Right lobe of liver (tissue), 6 donors: ENCODE results near the gene STX1A. TPM values are rescaled to one million over a fixed set of nuclear protein-coding genes. Genes with fewer than 3 reads are reported as not detected.

Experiments
- ATAC-seq, 4 donors: fragments of 200-7000 bp; cut with Tn5 transposase; one replicate each; pipeline ENCODE4 v1.9.1; 2020; ENCODE audit warnings: mild to moderate bottlenecking in 4 of 4, moderate library complexity in 4 of 4
- DNase-seq, 3 donors: peaks; one replicate each; pipeline ENCODE4 v3.0.0-alpha.2; 2020
- H3K27ac ChIP-seq, 3 donors: fragments of 200-600 bp; one replicate each; pipeline ENCODE4 v1.8.0; 2022
- H3K27me3 ChIP-seq, 2 donors: fragments of 200-600 bp; one replicate each; pipeline ENCODE4 v1.8.0; 2022
- H3K36me3 ChIP-seq, 4 donors: fragments of 200-600 bp; sonication (generic) in 1 of 4; one replicate each; pipeline versions ENCODE4 v1.5.1 to v1.8.0; 2017 to 2022; ENCODE audit warnings: control low read depth in 1 of 4
- H3K4me1 ChIP-seq, 4 donors: fragments of 200-600 bp; sonication (generic) in 1 of 4; one replicate each; pipeline versions ENCODE4 v1.5.1 to v1.8.0; 2017 to 2022; ENCODE audit warnings: control low read depth in 1 of 4
- H3K4me3 ChIP-seq, 3 donors: fragments of 200-600 bp; one replicate each; pipeline ENCODE4 v1.8.0; 2022
- H3K9me3 ChIP-seq, 4 donors: fragments of 200-600 bp; sonication (generic) in 1 of 4; one replicate each; pipeline versions ENCODE4 v1.5.1 to v1.8.0; 2017 to 2022; ENCODE audit warnings: control low read depth in 1 of 4
- CTCF ChIP-seq, 4 donors: fragments of 200-600 bp in 3 of 4; fragments of 450-650 bp in 1 of 4; IDR thresholded peaks; one replicate each; pipeline versions ENCODE4 v1.5.1 to v1.8.0; 2016 to 2022; ENCODE audit warnings: antibody characterized with exemption in 4 of 4, mild to moderate bottlenecking in 2 of 4
- POLR2A ChIP-seq: fragments of 450-650 bp; IDR thresholded peaks from one replicate; pipeline ENCODE4 v1.6.1; 2017; ENCODE audit warnings: antibody characterized with exemption, mild to moderate bottlenecking
- WGBS: methylation state at CpG from one replicate; pipeline ENCODE4 v1.1.6; 2018; ENCODE audit warnings: low coverage, low lambda C conversion rate; ENCODE audit not compliant: insufficient coverage; ENCODE audit errors: missing lambda C conversion rate; 5-methylcytosine and 5-hydroxymethylcytosine counted together
- intact Hi-C, 2 donors: fragments of 100-400 bp; cut with DNase I; formaldehyde crosslinking; loops; one replicate each; pipeline versions ENCODE4 v1.11.2 to v1.14.1; 2022
- total RNA-seq, 6 experiments: library from RNA; depleted of rRNA in 2 of 6; stranded (reverse); fragments of >200 nt in 2 of 6; fragmentation: NEBNext Ultra II Directional in 3 of 6; extraction: Animal tissue kit (Norgen Biotek cat#: 25700) in 3 of 6; gene quantifications; one replicate each; pipeline versions ENCODE4 v1.1.0 to v1.2.4, GENCODE V29; 2016 to 2023
- donor health status: DM: no; HTN: yes; CAD: no.
- donor health status: DM: no; HTN: no; CAD: no.
- donor health status: DM: no; HTN: no; CAD: no.
- donor health status: DM: no; HTN: yes; CAD: no.
- donor health status: DM: no; HTN: yes; CAD: no.

Gene STX1A
- total RNA-seq, 6 experiments from 2014 or later: 1.4 to 2.8 (median 1.9) TPM

GRCh38 chr7:73746378-73746777, 26.9 kb upstream of the STX1A start:
- TF ChIP-seq POLR2A: no peak
- TF ChIP-seq CTCF (IDR thresholded peaks at IDR 0.05): no peak
- Histone ChIP-seq H3K4me1 (peaks cover 0 to 5% (median 0%) of the 10 kb centered on the region in 4 donors), H3K9me3 (no peaks in the 10 kb centered on the region), H3K27ac (no peak overlapping the region), H3K27me3 (no peaks in the 10 kb centered on the region), H3K36me3 (no peaks in the 10 kb centered on the region), H3K4me3 (no peak overlapping the region)
- intact Hi-C loops: no loop called here
- DNase-seq (no peak), ATAC-seq (no peak)
- 59% methylated on average over 3 of the region's 4 CpGs for WGBS

GRCh38 chr7:73742753-73743641, 23.5 kb upstream of the STX1A start:
- 27% methylated on average over 25 of the region's 35 CpGs for WGBS
- intact Hi-C loops: no loop called here
- peaks cover 0 to 6% (median 0%) of the 10 kb centered on the region in 4 donors for H3K4me1 ChIP-seq
- ATAC-seq: peak; percentile 57 to 71 (median 60)
- TF ChIP-seq POLR2A (peak; percentile 25), CTCF (IDR thresholded peaks at IDR 0.05) (no peak)
- H3K4me3 ChIP-seq: peak overlapping the region; percentile 14 to 39 (median 37)
- peak overlapping the region; percentile 59 to 98 (median 80) for H3K27ac ChIP-seq
- no peaks in the 10 kb centered on the region for H3K36me3 ChIP-seq
- H3K9me3 ChIP-seq: no peaks in the 10 kb centered on the region
- DNase-seq: peak; percentile 95 to 98 (median 98)
- no peaks in the 10 kb centered on the region for H3K27me3 ChIP-seq

GRCh38 chr7:73742338-73742752, 22.9 kb upstream of the STX1A start:
- no peak for ATAC-seq
- intact Hi-C loops: no loop called here

DNA sequence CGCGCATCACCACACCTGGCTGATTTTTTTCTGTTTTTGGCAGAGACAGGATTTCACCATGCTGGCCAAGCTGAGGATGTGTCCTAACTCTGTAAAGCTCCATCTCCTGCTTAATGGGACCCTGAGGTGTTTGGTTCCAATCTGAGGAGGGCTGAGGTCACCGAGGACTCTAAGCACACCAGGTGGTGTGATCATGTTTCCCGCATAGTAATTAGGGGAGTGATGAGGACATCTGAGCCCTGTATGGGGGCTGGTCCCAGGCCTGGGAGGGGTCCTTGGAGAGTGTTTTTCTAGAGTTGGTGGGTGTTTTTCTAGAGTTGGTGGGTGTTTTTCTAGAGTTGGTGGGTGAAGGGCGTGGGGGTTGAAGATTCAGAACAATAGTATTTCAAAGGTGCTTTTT, 22.1 kb upstream of the STX1A start:
- H3K4me1 ChIP-seq: peaks cover 0 to 8% (median 1%) of the 10 kb centered on the region in 4 donors
- H3K27ac ChIP-seq: peak overlapping the region in 2 of 3 donors; percentile 59 to 98
- intact Hi-C loops: no loop called here
- no peak for DNase-seq
- H3K4me3 ChIP-seq: no peak overlapping the region
- no peaks in the 10 kb centered on the region for H3K27me3 ChIP-seq
- ATAC-seq: no peak
- 90% methylated on average over 5 of the region's 5 CpGs for WGBS
- TF ChIP-seq POLR2A: no peak
- no peak for TF ChIP-seq CTCF (IDR thresholded peaks at IDR 0.05)
- H3K9me3 ChIP-seq: no peaks in the 10 kb centered on the region
- no peaks in the 10 kb centered on the region for H3K36me3 ChIP-seq

More at GRCh38 chr7:73742338-73742752, 22.9 kb upstream of the STX1A start:
- H3K4me3 ChIP-seq: peak overlapping the region; percentile 14 to 37 (median 20)
- DNase-seq: peak in 1 of 3 donors; percentile 46
- no peaks in the 10 kb centered on the region for H3K27me3 ChIP-seq
- H3K4me1 ChIP-seq: peaks cover 0 to 8% (median 1%) of the 10 kb centered on the region in 4 donors
- peak overlapping the region; percentile 59 to 98 (median 80) for H3K27ac ChIP-seq
- 23% methylated on average over 6 of the region's 7 CpGs for WGBS
- H3K36me3 ChIP-seq: no peaks in the 10 kb centered on the region
- no peaks in the 10 kb centered on the region for H3K9me3 ChIP-seq
- TF ChIP-seq CTCF (IDR thresholded peaks at IDR 0.05) (no peak), POLR2A (no peak)
